ENCODE measurements around the gene IGLL5. TPM values are rescaled to one million over a fixed set of nuclear protein-coding genes. Genes with fewer than 3 reads are reported as not detected.

Gene IGLL5
- total RNA-seq, 1 donor = not detected

- no peak for TF ChIP-seq CTCF (IDR thresholded peaks at IDR 0.05; ENCODE audit: insufficient read depth, low read depth, low read length)
- no peak for DNase-seq (ENCODE audit: low read depth)
- H3K4me3 ChIP-seq (ENCODE audit: low read depth, low read length) = no peak overlapping the region
These were observed 48.0 kb downstream of the IGLL5 start for GRCh38 chr22:22935546-22936157.

GRCh38 chr22:22936180-22936914 is 48.7 kb downstream of the IGLL5 start:
- DNase-seq (ENCODE audit: low read depth) = no peak
- H3K4me3 ChIP-seq (ENCODE audit: low read depth, low read length) = no peak overlapping the region
- no peak for TF ChIP-seq CTCF (IDR thresholded peaks at IDR 0.05; ENCODE audit: insufficient read depth, low read depth, low read length)

- H3K4me3 ChIP-seq (ENCODE audit: low read depth, low read length) = no peak overlapping the region
- TF ChIP-seq CTCF (IDR thresholded peaks at IDR 0.05; ENCODE audit: insufficient read depth, low read depth, low read length) = no peak
- no peak for DNase-seq (ENCODE audit: low read depth)
These were observed 49.5 kb downstream of the IGLL5 start for GRCh38 chr22:22936915-22937656.

GRCh38 chr22:22937894-22938480 is 50.4 kb downstream of the IGLL5 start:
- TF ChIP-seq CTCF (IDR thresholded peaks at IDR 0.05; ENCODE audit: insufficient read depth, low read depth, low read length) = no peak
- no peak overlapping the region for H3K4me3 ChIP-seq (ENCODE audit: low read depth, low read length)
- no peak for DNase-seq (ENCODE audit: low read depth)

- no peak for TF ChIP-seq CTCF (IDR thresholded peaks at IDR 0.05; ENCODE audit: insufficient read depth, low read depth, low read length)
- H3K4me3 ChIP-seq (ENCODE audit: low read depth, low read length) = no peak overlapping the region
- DNase-seq (ENCODE audit: low read depth) = no peak
These were observed 51.3 kb downstream of the IGLL5 start for GRCh38 chr22:22938672-22939587.
